HepG2 (cell line): ENCODE data around the gene OR3A1. TPM values are rescaled to one million over a fixed set of nuclear protein-coding genes. Genes with fewer than 3 reads are reported as not detected.

Experiments
- ATAC-seq: fragments of 200-7000 bp; cut with Tn5 transposase; 3 replicates; pipeline ENCODE4 v1.9.1; 2020; ENCODE audit warnings: mild to moderate bottlenecking, moderate library complexity
- BruUV-seq: library from RNA; stranded (reverse); fragments of 400-500 nt; replicated peaks from 2 replicates; lab custom pipeline; 2021; lab: Mats Ljungman, UMichigan
- CTCF ChIA-PET: fragments of 300-600 bp; formaldehyde crosslinking; extraction: SDS; loops from one replicate; lab custom pipeline; 2021; ENCODE audit warnings: low total read pairs, inconsistent platforms, low intra/inter-chr PET ratio; lab: Yijun Ruan, JAX
- POLR2A ChIA-PET: fragments of 350-600 bp; sonication (Branson Sonifier 250); formaldehyde crosslinking; loops from one replicate; lab custom pipeline; 2020; ENCODE audit warnings: antibody characterized with exemption, inconsistent platforms; lab: Yijun Ruan, JAX
- DNase-seq: peaks from one replicate; pipeline ENCODE4 v3.0.0-alpha.2; 2015; ENCODE audit warnings: low spot score
- FAIRE-seq: peaks from 3 replicates; lab custom pipeline; 2011; peaks lifted over from hg19 to GRCh38; lab: Jason Lieb, UNC
- H2AFZ ChIP-seq: one replicate; pipeline ENCODE4 v1.6.1; 2011; ENCODE audit warnings: low read length, inconsistent platforms
- H3K27ac ChIP-seq: fragments of 300-600 bp; 3 replicates; pipeline ENCODE4 v1.8.0; 2011; ENCODE audit warnings: mixed run types, mild to moderate bottlenecking, mixed read lengths, low read length, inconsistent platforms; ENCODE audit not compliant: insufficient read depth; ENCODE audit errors: extremely low read length
- H3K27me3 ChIP-seq, 2 experiments: fragments of 200-600 bp in 1 of 2; 2 replicates in 1 of 2; 3 replicates in 1 of 2; pipeline versions ENCODE4 v1.6.0 to v1.8.0; 2011; ENCODE audit warnings: low read length in 2 of 2, mild to moderate bottlenecking in 2 of 2, moderate library complexity in 2 of 2, inconsistent platforms in 1 of 2; ENCODE audit not compliant: insufficient read depth in 2 of 2, control insufficient read depth in 1 of 2
- H3K36me3 ChIP-seq, 2 experiments: fragments of 200-600 bp in 1 of 2; replicated peaks in 1 of 2; 2 replicates in 1 of 2; 3 replicates in 1 of 2; pipeline versions ENCODE4 v1.5.1 to v1.8.0; 2011; ENCODE audit warnings: low read length in 2 of 2, inconsistent platforms in 1 of 2; ENCODE audit not compliant: insufficient read depth in 2 of 2, control insufficient read depth in 1 of 2
- H3K4me1 ChIP-seq: 2 replicates; pipeline ENCODE4 v1.5.1; 2012; ENCODE audit warnings: low read length, inconsistent platforms; ENCODE audit not compliant: insufficient read depth
- H3K4me2 ChIP-seq: 2 replicates; pipeline ENCODE4 v1.6.0; 2011; ENCODE audit warnings: low read depth, low read length, inconsistent platforms
- H3K4me3 ChIP-seq, 3 experiments: fragments of 200-600 bp in 1 of 3; sonication (generic), shearing (Covaris generic) in 1 of 3; replicated peaks in 1 of 3; 2 replicates each; pipeline ENCODE4 v1.5.1; 2011 to 2016; ENCODE audit warnings: low read length in 3 of 3, inconsistent platforms in 2 of 3, low read depth in 2 of 3, mild to moderate bottlenecking in 2 of 3, control low read depth in 1 of 3, mixed read lengths in 1 of 3; ENCODE audit not compliant: insufficient read depth in 1 of 3
- H3K79me2 ChIP-seq: one replicate; pipeline ENCODE4 v1.6.1; 2011; ENCODE audit warnings: low read length, inconsistent platforms; ENCODE audit not compliant: insufficient read depth
- H3K9ac ChIP-seq: 2 replicates; pipeline ENCODE4 v1.6.0; 2011; ENCODE audit warnings: mild to moderate bottlenecking, low read depth, low read length, inconsistent platforms; ENCODE audit not compliant: insufficient read depth
- H3K9me3 ChIP-seq: 2 replicates; pipeline ENCODE4 v1.5.1; 2012; ENCODE audit warnings: mild to moderate bottlenecking, low read length
- H4K20me1 ChIP-seq: 2 replicates; pipeline ENCODE4 v1.6.0; 2011; ENCODE audit warnings: inconsistent platforms, mild to moderate bottlenecking, low read length, moderate library complexity; ENCODE audit not compliant: insufficient read depth
- CCAR2 ChIP-seq: fragments of 200-400 bp; formaldehyde crosslinking; optimal IDR thresholded peaks from 2 replicates; pipeline ENCODE3; 2018; ENCODE audit warnings: low read depth, mild to moderate bottlenecking, low read length, moderate library complexity
- JDP2 ChIP-seq: sonication (generic); formaldehyde crosslinking; IDR thresholded peaks from 2 replicates; pipeline ENCODE4 v1.8.1; 2022; ENCODE audit warnings: missing genetic modification reagents, borderline replicate concordance
- PHF5A ChIP-seq: IDR thresholded peaks from one replicate; pipeline ENCODE4 v1.6.1; 2018; ENCODE audit warnings: low read depth, missing genetic modification reagents; ENCODE audit not compliant: unreplicated experiment
- RELA ChIP-seq: sonication (generic); formaldehyde crosslinking; IDR thresholded peaks from 2 replicates; pipeline ENCODE4 v1.4.0; 2020; ENCODE audit warnings: missing genetic modification reagents
- SIN3A ChIP-seq: IDR thresholded peaks from 2 replicates; pipeline ENCODE4 v1.6.1; 2011; ENCODE audit warnings: low read depth, mild to moderate bottlenecking, control low read depth, low read length, borderline replicate concordance
- ZNF567 ChIP-seq: sonication (generic); formaldehyde crosslinking; IDR thresholded peaks from 2 replicates; pipeline ENCODE4 v1.8.1; 2023; ENCODE audit warnings: mild to moderate bottlenecking, missing genetic modification reagents, borderline replicate concordance
- WGBS: methylation state at CpG from one replicate; pipeline ENCODE4 v1.1.6; 2017; ENCODE audit warnings: low lambda C conversion rate; 5-methylcytosine and 5-hydroxymethylcytosine counted together
- in situ Hi-C: cut with HindIII; loops from 2 replicates; pipeline ENCODE4 v1.10.0; 2017; ENCODE audit warnings: low pct_unique_long_range_greater_than_20kb; ENCODE audit not compliant: extremely low pct_ligation_motif_present
- intact Hi-C: fragments of 100-400 bp; cut with micrococcal nuclease; formaldehyde crosslinking; loops from one replicate; pipeline ENCODE4 v1.10.0; 2022; ENCODE audit not compliant: unreplicated experiment
- polyA plus RNA-seq, 8 experiments: library from polyadenylated mRNA; depleted of rRNA in 3 of 8; stranded (reverse) in 7 of 8; unstranded in 1 of 8; fragments of >200 nt; fragmentation: Illumina TruSeq in 4 of 8; extraction: Trizol in 4 of 8; gene quantifications; 2 replicates each; pipeline versions ENCODE4 v1.2.1 to v1.2.3, GENCODE V29; 2011 to 2016; ENCODE audit warnings: low read depth in 4 of 8, missing spikeins in 1 of 8, mixed read lengths in 1 of 8; ENCODE audit not compliant: insufficient read depth in 1 of 8
- total RNA-seq, 5 experiments: library from RNA; depleted of rRNA; stranded (reverse); fragments of >200 nt; fragmentation: Illumina TruSeq; extraction: Trizol; gene quantifications; 2 replicates each; pipeline ENCODE4 v1.2.3, GENCODE V29; 2016; ENCODE audit warnings: low read depth in 1 of 5
- TF ChIP-seq, protein P1 (sequence below): sonication (generic); formaldehyde crosslinking; IDR thresholded peaks from 2 replicates; pipeline ENCODE4 v1.4.0; 2020; ENCODE audit warnings: missing genetic modification reagents, borderline replicate concordance

OR3A1 gene
- total and polyA plus RNA-seq, 2 of the 13 experiments (the other 11 are each of a cell fraction or from before 2014, with no cell fraction given) = not detected

DNA sequence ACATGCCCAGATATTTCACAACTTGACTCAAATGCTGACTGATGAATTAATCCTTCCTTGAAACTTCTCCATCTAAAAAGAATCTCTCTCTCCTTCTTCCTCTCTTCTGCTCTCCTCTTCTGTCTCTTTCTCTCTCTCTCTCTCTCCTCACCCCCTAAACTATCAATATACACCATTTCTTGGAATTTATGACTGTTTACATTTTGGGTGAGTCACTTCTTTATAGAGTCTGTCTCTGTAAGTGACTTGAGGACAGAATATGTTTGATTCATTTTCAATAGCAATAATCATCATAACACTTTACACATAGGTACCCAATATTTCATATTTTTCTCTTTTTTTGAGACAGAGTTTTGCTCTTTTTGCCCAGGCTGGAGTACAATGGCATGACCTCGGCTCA lies 15.3 kb downstream of the OR3A1 start (continued):
- no peak for TF ChIP-seq SIN3A
- no peak for TF ChIP-seq CCAR2

GRCh38 chr17:3276126-3276525 lies 22.0 kb downstream of the OR3A1 start:
- DNase-seq = no peak
- H2AFZ ChIP-seq = no peak overlapping the region
- intact Hi-C loops (no loop called here), in situ Hi-C loops (no loop called here)
- FAIRE-seq = no peak
- H3K4me3 ChIP-seq = no peak overlapping the region
- TF ChIP-seq ZNF567 (no peak), JDP2 (CRISPR knock-in tag) (no peak), PHF5A (CRISPR knock-in tag) (no peak), RELA (CRISPR knock-in tag) (no peak)
- TF ChIP-seq, protein P1, sequence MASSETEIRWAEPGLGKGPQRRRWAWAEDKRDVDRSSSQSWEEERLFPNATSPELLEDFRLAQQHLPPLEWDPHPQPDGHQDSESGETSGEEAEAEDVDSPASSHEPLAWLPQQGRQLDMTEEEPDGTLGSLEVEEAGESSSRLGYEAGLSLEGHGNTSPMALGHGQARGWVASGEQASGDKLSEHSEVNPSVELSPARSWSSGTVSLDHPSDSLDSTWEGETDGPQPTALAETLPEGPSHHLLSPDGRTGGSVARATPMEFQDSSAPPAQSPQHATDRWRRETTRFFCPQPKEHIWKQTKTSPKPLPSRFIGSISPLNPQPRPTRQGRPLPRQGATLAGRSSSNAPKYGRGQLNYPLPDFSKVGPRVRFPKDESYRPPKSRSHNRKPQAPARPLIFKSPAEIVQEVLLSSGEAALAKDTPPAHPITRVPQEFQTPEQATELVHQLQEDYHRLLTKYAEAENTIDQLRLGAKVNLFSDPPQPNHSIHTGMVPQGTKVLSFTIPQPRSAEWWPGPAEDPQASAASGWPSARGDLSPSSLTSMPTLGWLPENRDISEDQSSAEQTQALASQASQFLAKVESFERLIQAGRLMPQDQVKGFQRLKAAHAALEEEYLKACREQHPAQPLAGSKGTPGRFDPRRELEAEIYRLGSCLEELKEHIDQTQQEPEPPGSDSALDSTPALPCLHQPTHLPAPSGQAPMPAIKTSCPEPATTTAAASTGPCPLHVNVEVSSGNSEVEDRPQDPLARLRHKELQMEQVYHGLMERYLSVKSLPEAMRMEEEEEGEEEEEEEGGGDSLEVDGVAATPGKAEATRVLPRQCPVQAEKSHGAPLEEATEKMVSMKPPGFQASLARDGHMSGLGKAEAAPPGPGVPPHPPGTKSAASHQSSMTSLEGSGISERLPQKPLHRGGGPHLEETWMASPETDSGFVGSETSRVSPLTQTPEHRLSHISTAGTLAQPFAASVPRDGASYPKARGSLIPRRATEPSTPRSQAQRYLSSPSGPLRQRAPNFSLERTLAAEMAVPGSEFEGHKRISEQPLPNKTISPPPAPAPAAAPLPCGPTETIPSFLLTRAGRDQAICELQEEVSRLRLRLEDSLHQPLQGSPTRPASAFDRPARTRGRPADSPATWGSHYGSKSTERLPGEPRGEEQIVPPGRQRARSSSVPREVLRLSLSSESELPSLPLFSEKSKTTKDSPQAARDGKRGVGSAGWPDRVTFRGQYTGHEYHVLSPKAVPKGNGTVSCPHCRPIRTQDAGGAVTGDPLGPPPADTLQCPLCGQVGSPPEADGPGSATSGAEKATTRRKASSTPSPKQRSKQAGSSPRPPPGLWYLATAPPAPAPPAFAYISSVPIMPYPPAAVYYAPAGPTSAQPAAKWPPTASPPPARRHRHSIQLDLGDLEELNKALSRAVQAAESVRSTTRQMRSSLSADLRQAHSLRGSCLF (CRISPR knock-in tag) = no peak
- WGBS = 42% methylated on average over 4 of the region's 4 CpGs
- H4K20me1 ChIP-seq = no peaks in the 10 kb centered on the region
- no peak for ATAC-seq
- H3K79me2 ChIP-seq = no peaks in the 10 kb centered on the region
- no peak overlapping the region for H3K9ac ChIP-seq
- H3K27me3 ChIP-seq = no peaks in the 10 kb centered on the region
- no peaks in the 10 kb centered on the region for H3K4me1 ChIP-seq
- no peak overlapping the region for H3K27ac ChIP-seq
- ChIA-PET POLR2A (no interaction called here), CTCF (no interaction called here)
- no peaks in the 10 kb centered on the region for H3K36me3 ChIP-seq
- BruUV-seq = no TSS peak
- no peak overlapping the region for H3K4me2 ChIP-seq
- no peaks in the 10 kb centered on the region for H3K9me3 ChIP-seq
